IPS-11a (cell line): ENCODE data around the gene CCIN.
"Not testable (repeated sequence)": the region's sequence is repeated elsewhere in the genome, so short reads cannot be mapped to it uniquely, and the experiment has no call there.

ENCODE experiments used
- H3K4me3 ChIP-seq: one replicate; pipeline ENCODE4 v1.5.1; 2013; ENCODE audit warnings: low read depth, low read length, control low read depth

The CCIN gene

DNA sequence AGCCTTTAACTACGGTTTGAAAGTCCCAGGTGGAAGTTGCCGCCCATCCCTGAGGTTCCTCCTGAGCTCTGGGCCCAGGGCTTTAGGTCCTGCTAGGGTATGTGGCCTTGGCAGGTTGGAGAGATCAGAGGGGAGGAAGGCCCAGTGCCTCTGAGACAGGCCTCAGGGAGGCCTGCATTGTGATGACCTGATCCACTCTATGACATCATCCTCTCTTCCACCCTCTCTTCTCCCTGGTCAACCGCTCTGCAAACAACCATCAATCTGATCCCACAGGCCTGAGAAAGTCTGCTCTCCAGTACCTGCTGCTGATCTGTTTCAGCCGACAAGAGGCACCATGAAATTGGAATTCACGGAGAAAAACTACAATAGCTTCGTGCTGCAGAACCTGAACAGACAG is at the start of gene CCIN:
CCIN (plus strand) TSS at position 223 of the 400 bp plus-strand sequence; CDS start at position 338, 115 bp downstream.
- H3K4me3 ChIP-seq = no peak within 1 kb of the TSS

- H3K4me3 ChIP-seq = no peak overlapping the region
These were observed 49.7 kb upstream of the CCIN start for GRCh38 chr9:36119476-36119875.

DNA sequence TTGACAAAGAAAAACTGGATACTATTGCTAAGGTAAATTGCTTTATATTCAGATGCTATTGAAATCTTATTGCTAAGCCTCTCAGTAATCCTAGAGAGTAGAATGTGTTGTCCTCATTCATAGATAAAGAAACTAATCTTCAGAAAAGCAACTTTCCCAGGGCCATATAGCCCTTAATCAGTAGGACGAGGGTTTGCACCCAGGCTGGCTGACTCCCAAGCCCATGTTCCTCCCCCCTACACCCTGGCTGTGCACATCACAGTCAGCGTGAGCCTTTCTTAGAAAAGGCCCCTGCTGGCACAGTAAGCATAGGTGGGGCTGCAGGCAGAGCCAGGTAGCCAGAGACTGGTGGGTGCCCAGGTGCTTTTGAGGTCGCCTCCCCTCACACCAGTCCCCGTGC is 48.5 kb upstream of the CCIN start:
- no peak overlapping the region for H3K4me3 ChIP-seq

GRCh38 chr9:36121971-36122370 is 47.2 kb upstream of the CCIN start:
- no peak overlapping the region for H3K4me3 ChIP-seq

DNA sequence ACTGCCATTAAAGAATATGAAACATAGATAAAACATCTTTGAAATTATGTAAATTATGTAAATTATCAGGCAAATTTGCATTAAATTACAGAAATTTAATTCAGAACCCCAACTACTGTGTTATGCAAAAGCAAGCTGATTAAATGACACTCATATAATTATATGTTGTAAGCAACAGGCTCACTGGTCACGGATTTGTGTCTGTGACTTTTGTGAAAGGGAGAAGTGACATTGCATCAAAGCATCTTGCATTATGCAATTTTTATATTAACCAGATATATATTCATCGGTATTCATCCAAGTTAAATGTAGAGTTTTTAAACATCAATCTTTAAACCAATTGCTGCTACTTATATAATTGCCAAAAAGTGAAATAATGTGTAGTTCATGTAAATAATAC is 45.7 kb upstream of the CCIN start:
- H3K4me3 ChIP-seq = no peak overlapping the region

DNA sequence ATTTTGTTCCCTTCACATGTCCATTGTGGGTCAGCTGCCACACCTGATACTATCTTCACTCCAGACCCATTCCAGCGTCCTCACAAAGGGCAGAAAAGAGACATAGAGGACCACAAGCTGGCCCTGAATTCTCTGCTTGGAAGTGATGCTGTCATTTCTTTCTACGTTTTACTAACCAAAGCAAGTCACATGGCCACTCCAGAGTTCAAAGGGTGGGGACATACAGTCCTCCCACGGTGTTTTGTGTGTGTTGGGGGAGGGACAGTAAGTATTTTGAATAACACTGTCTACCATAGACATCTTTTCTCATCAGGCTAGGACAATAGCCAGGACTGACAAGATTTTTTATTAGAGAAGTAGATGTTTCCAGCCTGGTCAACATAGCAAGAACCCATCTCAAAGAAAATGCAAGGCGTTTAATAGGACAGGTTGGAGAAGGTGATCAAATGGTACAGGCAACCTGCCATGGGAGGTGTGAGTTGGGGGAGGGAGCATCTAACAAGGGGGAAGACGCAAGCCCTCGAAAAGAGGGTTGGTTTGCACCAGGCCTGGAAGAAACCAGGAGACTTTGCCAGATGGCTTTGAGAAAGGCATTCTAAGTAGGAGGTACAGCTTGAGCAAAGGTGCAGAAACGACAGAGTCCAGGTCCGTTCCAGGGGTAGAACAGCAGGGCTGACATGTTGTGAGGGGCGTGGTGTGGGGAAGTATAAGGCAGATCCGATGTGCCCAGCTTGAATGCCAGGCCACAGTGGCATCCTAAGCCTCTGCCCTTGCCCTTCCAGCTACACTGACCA is 43.9 kb upstream of the CCIN start:
- no peak overlapping the region for H3K4me3 ChIP-seq

DNA sequence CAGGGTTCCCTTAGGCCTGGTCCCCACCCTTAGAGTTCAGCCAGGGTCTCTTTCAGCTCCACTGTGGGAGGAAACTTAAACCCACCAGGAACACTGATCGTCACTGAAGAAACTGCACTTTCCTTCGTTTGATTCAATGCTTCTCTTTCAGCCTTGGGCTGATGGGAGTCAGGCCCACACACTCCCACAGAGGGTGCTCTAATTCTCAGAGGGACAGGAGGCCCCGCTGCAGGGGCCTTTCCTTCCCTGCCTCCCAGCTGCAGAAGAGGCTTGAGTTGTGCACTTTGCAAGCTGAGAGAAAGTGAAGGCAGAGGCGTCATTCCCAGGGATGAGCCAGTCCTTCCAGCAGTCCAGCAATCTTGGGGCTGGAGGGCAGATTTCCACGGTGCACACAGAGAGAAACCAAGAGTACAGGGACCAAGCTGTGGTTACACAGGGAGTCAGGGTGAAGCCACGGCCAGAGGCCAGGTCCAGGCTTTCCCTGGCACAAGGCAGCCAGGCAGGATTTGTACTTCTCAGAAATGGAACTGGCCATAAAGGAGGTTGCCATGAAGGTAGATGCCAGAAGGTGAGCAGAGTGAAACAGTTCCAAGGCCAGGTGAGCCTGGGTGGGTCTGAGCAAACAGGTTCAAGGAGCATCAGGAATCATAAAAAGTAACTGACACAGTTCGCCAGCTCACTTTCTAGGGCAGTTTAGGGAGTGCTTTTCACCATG is 43.0 kb upstream of the CCIN start:
- no peak overlapping the region for H3K4me3 ChIP-seq

DNA sequence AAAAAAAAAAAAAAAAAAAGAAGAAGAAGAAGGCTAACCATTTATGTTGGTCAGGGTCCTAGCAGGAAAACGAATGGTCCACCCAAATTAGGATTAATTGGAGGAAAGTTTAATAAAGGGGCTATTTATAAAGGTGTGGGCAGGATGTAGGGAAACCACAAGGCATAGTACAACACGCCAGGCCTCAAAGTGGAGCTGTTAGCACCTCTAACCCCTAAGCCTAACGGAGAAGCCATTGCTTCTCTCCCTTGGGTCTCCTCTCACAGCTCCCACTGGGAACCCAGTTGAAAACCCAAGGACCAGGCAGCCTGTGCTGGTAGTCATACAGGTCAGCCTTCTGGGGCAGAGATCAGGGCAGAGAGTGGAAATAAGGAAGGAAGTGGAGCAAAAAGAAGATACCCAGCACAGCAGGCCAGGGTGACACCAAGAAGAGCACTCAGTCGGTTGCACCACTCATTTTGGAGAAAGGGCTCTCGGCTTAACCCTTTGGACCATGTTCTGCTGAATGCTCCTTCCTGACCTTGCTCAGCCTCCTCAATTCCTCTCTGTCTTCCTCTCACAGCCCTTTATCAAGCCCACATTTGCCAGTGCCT is 41.4 kb upstream of the CCIN start:
- H3K4me3 ChIP-seq = no peak overlapping the region

DNA sequence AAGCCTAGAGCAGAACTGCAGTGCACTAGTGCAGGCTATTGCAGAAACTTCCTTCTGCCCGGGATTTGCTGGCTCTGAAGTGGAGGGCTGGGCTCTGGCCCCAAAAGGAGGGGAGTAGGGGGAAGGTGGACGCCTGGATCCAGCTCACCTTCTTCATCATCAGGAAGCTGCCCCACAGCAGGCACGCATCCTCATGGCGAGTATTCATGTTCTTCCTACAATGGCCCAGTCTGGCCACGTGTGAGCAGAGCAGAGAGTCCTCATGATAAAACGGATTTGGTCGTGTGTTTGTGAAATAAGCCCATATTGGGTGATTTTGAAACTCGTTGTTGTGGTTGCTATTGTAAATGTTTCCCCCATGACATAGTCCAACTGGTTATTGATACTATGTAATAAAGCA is 40.8 kb upstream of the CCIN start:
- no peak overlapping the region for H3K4me3 ChIP-seq

- no peak overlapping the region for H3K4me3 ChIP-seq
These were observed 40.0 kb upstream of the CCIN start for GRCh38 chr9:36129139-36129538.

- H3K4me3 ChIP-seq = not testable (repeated sequence)
These were observed 37.5 kb upstream of the CCIN start for GRCh38 chr9:36131666-36132065.

GRCh38 chr9:36132086-36132485 is 37.1 kb upstream of the CCIN start:
- H3K4me3 ChIP-seq = no peak overlapping the region

DNA sequence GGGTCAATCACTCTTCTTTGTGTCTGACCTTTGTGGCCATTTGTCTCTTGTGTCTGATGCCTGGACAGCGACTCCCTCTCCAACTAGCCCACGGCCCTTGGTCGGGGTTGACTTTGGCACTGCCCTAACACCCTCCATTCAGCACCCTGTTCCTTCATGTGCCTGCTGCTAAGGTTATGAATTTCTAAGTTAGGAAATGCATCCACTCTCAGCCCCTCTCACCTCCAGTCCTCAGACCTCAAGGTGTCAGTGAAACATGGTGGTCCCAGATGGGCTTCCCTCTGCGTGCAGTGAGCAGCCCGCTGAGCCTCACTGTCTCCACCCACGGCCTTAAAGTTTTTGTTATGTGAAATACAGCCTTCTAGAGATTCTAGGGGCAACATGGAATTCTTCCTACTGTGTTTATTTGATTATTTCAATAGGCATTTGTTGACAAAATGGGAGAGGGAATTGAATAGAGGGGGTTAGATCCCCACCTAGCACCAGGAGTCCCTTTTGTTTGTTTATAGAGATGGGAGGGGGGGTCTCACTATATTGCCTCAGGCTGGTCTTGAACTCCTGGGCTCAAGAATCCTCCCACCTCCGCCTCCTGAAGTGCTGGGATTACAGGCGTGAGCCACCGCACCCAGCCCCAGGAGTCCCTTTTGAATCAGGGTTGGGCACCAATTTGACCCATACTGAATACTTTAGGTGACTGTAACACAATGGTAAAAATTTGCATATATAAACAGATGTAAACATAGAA is 34.3 kb upstream of the CCIN start:
- no peak overlapping the region for H3K4me3 ChIP-seq

- H3K4me3 ChIP-seq = peak overlapping the region; percentile 69
These were observed 33.4 kb upstream of the CCIN start for GRCh38 chr9:36135741-36136271.

GRCh38 chr9:36136272-36136893 is 32.8 kb upstream of the CCIN start, which contains the start of gene GLIPR2:
Gene GLIPR2 (plus strand): TSS chr9:36136733. CDS start chr9:36136779, 46 bp downstream.
- H3K4me3 ChIP-seq = peak within 1 kb of the TSS; percentile 69

GRCh38 chr9:36136894-36137391 is 32.2 kb upstream of the CCIN start:
- peak overlapping the region; percentile 69 for H3K4me3 ChIP-seq

GRCh38 chr9:36137392-36138004 is 31.7 kb upstream of the CCIN start:
- H3K4me3 ChIP-seq = peak overlapping the region; percentile 69

DNA sequence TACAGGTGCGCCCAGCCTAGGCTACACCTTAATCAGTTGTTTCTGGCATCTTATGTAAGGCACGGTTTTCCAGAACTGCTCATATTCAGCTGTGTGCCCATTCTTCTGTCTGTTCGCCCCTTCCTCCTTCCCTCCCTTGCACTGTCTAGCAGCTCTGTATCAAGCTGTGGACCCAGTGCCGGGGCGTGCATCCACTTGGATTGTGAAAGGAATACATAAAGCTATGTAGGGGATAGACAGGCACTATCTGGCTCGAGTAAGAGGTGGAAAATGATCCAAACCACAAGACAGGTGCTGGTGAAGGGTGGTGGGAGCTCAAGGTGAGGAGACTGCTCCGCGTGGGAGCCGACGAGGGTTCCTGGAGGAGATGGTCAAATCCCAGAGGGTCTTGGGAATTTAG is 30.7 kb upstream of the CCIN start:
- H3K4me3 ChIP-seq = no peak overlapping the region

DNA sequence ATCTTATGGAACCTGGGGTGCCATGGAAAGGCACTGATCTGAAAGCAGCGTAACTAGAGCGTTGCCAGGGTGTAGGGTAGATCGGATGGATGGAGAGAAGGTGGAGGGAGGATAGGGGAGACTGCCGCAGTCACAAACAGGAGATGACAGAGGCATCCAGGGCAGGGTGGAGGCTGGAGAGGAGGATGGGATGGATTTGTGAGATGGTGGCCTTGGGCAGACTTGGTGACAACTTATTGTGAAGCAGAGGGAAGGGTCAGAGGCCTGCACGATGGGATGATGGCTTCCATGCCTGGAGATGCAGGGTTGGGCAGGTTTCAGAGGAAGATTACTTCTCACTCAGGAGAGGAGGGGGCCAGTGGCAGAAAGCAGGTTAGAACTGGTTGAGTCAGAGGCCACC is 30.3 kb upstream of the CCIN start:
- H3K4me3 ChIP-seq = no peak overlapping the region
